Measurements from ENCODE around the gene OR52J3. TPM values are rescaled to one million over a fixed set of nuclear protein-coding genes. Genes with fewer than 3 reads are reported as not detected.

OR52J3 gene
- total and polyA plus RNA-seq, 2 donors (not counting 3 experiments of a cell fraction or from before 2014, with no cell fraction given): not detected

DNA sequence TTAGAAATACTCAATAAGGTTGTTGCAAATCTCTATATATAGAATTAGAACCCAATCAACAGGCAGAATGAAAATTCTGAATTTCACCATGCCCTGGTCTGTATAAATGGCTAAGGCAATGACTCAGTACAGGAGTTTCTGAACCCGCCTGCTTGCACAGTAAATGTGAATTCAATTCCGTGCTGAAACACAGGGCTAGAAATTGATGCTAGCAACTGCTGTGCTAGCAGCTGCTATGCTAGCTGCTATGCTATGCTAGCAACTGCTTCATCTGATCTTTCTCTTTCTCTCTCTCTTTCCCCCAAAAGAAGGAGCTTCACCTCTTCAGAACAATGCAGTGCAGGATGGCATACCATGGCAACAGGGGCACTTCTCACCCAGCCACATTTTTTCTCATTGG, 9.7 kb upstream of the OR52J3 start:
- Histone ChIP-seq H3K27ac (ENCODE audit: insufficient read depth, low read depth, low read length) (no peak overlapping the region), H3K9ac (replicated peaks; ENCODE audit: extremely low read depth, insufficient read depth, low read length) (no peak overlapping the region), H3K4me1 (ENCODE audit: control insufficient read depth, extremely low read depth, insufficient read depth, low read length) (no peaks in the 10 kb centered on the region), H3K9me1 (replicated peaks; ENCODE audit: control insufficient read depth, extremely low read depth, insufficient read depth, low read length) (no peaks in the 10 kb centered on the region), H3K9me3 (replicated peaks; ENCODE audit: control insufficient read depth, insufficient read depth, low read length) (no peaks in the 10 kb centered on the region), H2AFZ (ENCODE audit: low read depth, low read length) (no peak overlapping the region), H3K36me3 (ENCODE audit: control insufficient read depth in 2 of 2, extremely low read depth in 1 of 2, insufficient read depth in 2 of 2, low read length in 2 of 2) (no peaks in the 10 kb centered on the region), H3K4me3 (replicated peaks in 1 of 3; ENCODE audit: insufficient read depth in 1 of 3, low read depth in 1 of 3, low read length in 3 of 3) (no peak overlapping the region), H3K79me2 (ENCODE audit: control insufficient read depth, insufficient read depth, low read length) (no peaks in the 10 kb centered on the region), H3K27me3 (ENCODE audit: control insufficient read depth in 2 of 2, insufficient read depth in 2 of 2, low read length in 2 of 2) (no peaks in the 10 kb centered on the region), H3K4me2 (ENCODE audit: insufficient read depth, low read length) (no peak overlapping the region), H4K20me1 (replicated peaks; ENCODE audit: control insufficient read depth, extremely low read depth, insufficient read depth, low read length) (no peaks in the 10 kb centered on the region)
- TF ChIP-seq GATA2 (IDR thresholded peaks at IDR 0.05; ENCODE audit: insufficient read depth, insufficient read length, low read depth, low read length) (no peak), MYC (IDR thresholded peaks at IDR 0.05; ENCODE audit: low read depth, low read length) (no peak), JUN (IDR thresholded peaks at IDR 0.05; ENCODE audit: borderline replicate concordance, insufficient read depth, insufficient read length, low read depth) (no peak), POLR2A (IDR thresholded peaks at IDR 0.05; ENCODE audit: low read depth, low read length) (no peak), POLR2AphosphoS5 (IDR thresholded peaks at IDR 0.05; ENCODE audit: insufficient read depth, low read depth, low read length) (no peak), FOS (IDR thresholded peaks at IDR 0.05; ENCODE audit: borderline replicate concordance, insufficient read depth, low read length) (no peak), CTCF (IDR thresholded peaks at IDR 0.05; ENCODE audit: extremely low read depth in 1 of 2, insufficient read depth in 1 of 2, low read depth in 1 of 2, low read length in 2 of 2) (no peak), EZH2 (IDR thresholded peaks at IDR 0.05; ENCODE audit: borderline replicate concordance, low read depth, low read length, severe bottlenecking) (no peak)
- TF ChIP-seq, protein P1, sequence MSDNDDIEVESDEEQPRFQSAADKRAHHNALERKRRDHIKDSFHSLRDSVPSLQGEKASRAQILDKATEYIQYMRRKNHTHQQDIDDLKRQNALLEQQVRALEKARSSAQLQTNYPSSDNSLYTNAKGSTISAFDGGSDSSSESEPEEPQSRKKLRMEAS (IDR thresholded peaks at IDR 0.05; ENCODE audit: insufficient read depth, insufficient read length): no peak
- CTCF ChIA-PET: no interaction called here
- DNase-seq (ENCODE audit: low read depth, low spot score) (no peak), FAIRE-seq (no peak)
- intact Hi-C loops (cut with micrococcal nuclease) (no loop called here), dilution Hi-C loops (cut with MboI; ENCODE audit: extremely low pct_ligation_motif_present, low sequenced_read_pairs) (no loop called here)
- no TSS peak for BruUV-seq (replicated peaks)
- POLR2A ChIA-PET: no interaction called here
